ENCODE results near the gene IGSF8. TPM values are rescaled to one million over a fixed set of nuclear protein-coding genes. Genes with fewer than 3 reads are reported as not detected.

Gene IGSF8
- total and polyA plus RNA-seq, 2 of the 8 experiments (the other 6 are each of a cell fraction or from before 2014, with no cell fraction given), result 69.6 to 132 TPM

DNA sequence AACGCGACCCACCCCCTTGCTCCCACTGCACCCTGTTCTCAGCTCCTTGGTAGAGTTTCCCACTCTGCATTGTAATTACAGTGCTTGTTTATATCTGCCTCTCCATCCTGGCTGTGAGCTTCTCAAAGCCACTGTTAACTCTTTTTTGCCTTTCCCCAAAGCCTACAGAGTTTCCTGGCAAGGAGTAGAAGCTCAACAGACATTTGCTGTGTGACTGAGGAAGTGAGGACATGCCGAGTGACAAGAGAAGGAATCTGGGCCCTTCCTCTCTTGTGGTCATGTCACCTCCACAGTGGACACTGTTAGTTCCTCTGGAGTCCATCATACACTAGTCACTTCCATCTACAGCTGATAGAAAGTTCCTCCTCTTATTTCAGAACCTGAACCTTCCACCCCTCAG is 6.1 kb upstream of the IGSF8 start:
- no peak overlapping the region for H3K4me2 ChIP-seq (ENCODE audit: insufficient read depth in 1 of 2, low read depth in 2 of 2, low read length in 2 of 2)
- no peaks in the 10 kb centered on the region for H3K79me2 ChIP-seq (ENCODE audit: control insufficient read depth in 1 of 2, insufficient read depth in 2 of 2, low read length in 2 of 2)
- H2AFZ ChIP-seq (ENCODE audit: low read length), result peak overlapping the region; percentile 65
- FAIRE-seq (no peak), DNase-seq (ENCODE audit: low read depth in 1 of 2, low spot score in 2 of 2) (no peak)
- H3K27ac ChIP-seq (ENCODE audit: low read depth, low read length), result peak overlapping the region; percentile 6; the same call in 1 of the 2 replicates
- H3K9me3 ChIP-seq (ENCODE audit: insufficient read depth in 2 of 2, low read depth in 1 of 2, low read length in 1 of 2), result no peaks in the 10 kb centered on the region
- 72% methylated on average over 3 of the region's 3 CpGs; no CpG with 5 or more reads in 1 of the 2 experiments for WGBS, 2 experiments (ENCODE audit: extremely low coverage in 1 of 2, insufficient coverage in 1 of 2, insufficient read length in 1 of 2, insufficient replicate concordance in 2 of 2, low coverage in 1 of 2, low lambda C conversion rate in 2 of 2, missing lambda C conversion rate in 1 of 2)
- H3K23ac ChIP-seq (ENCODE audit: insufficient read length), result no peak overlapping the region
- H4K20me1 ChIP-seq (replicated peaks in 1 of 2; ENCODE audit: control insufficient read depth in 1 of 2, insufficient read depth in 2 of 2, low read length in 2 of 2), result no peaks in the 10 kb centered on the region
- H2BK20ac ChIP-seq (ENCODE audit: low read length), result peak overlapping the region; percentile 11; the same call in 1 of the 2 replicates
- H3K4ac ChIP-seq (replicated peaks; ENCODE audit: insufficient read length, low read depth, low read length), result no peak overlapping the region
- no peaks in the 10 kb centered on the region for H3K36me3 ChIP-seq (ENCODE audit: control insufficient read depth in 2 of 4, insufficient read depth in 4 of 4, low read length in 3 of 4)
- ChIA-PET POLR2A (ENCODE audit: partially characterized antibody) (interaction anchor here (0.7 to 4.2 kb wide), 9 partner anchors 9 to 144 kb away, joined by 3 to 31 read pairs (median 3); partner anchors contain the start of gene ATP1A2), CTCF (ENCODE audit: partially characterized antibody) (interaction anchor here (1.1 to 7.4 kb wide), 25 partner anchors 9 to 187 kb away, joined by 3 to 256 read pairs (median 8); partner anchors contain the start of genes ATP1A2, CASQ1 and KCNJ9)
- no peak overlapping the region for H2BK15ac ChIP-seq (ENCODE audit: low read length)
- no peak overlapping the region for H2BK120ac ChIP-seq (replicated peaks; ENCODE audit: low read depth, low read length)
- no peak overlapping the region for H4K91ac ChIP-seq (replicated peaks; ENCODE audit: insufficient read length, low read length)
- no peaks in the 10 kb centered on the region for H3K27me3 ChIP-seq (replicated peaks in 1 of 4; ENCODE audit: control insufficient read depth in 3 of 4, extremely low read depth in 1 of 4, insufficient read depth in 3 of 4, low read length in 3 of 4)
- H2AK5ac ChIP-seq (ENCODE audit: low read depth, low read length), result no peak overlapping the region
- H3K4me1 ChIP-seq (replicated peaks in 1 of 4; ENCODE audit: control insufficient read depth in 3 of 4, insufficient read depth in 4 of 4, low read length in 3 of 4), result peaks cover 6 to 22% (median 15%) of the 10 kb centered on the region in 4 experiments
- H3K79me1 ChIP-seq (ENCODE audit: low read depth, low read length), result no peaks in the 10 kb centered on the region
- H2BK5ac ChIP-seq (ENCODE audit: low read depth, low read length), result no peak overlapping the region
- no peak overlapping the region for H4K5ac ChIP-seq (ENCODE audit: insufficient read length, low read depth, low read length)
- no peak overlapping the region for H2BK12ac ChIP-seq (ENCODE audit: low read depth, low read length)
- no peaks in the 10 kb centered on the region for H3K23me2 ChIP-seq (ENCODE audit: low read depth, low read length)
- H3K14ac ChIP-seq (ENCODE audit: insufficient read length), result no peak overlapping the region
- H4K8ac ChIP-seq (ENCODE audit: extremely low read depth, insufficient read depth, low read length), result no peak overlapping the region
- no peak overlapping the region for H3K4me3 ChIP-seq (ENCODE audit: extremely low read depth in 1 of 4, insufficient read depth in 2 of 4, low read depth in 3 of 4, low read length in 4 of 4)
- no peak overlapping the region; a peak in 1 of 7 replicates for H3K9ac ChIP-seq (replicated peaks in 1 of 4; ENCODE audit: extremely low read depth in 1 of 4, low read depth in 3 of 4, low read length in 3 of 4)
- H3K56ac ChIP-seq (replicated peaks; ENCODE audit: insufficient read length, low read depth, low read length), result no peak overlapping the region
- H3K18ac ChIP-seq (ENCODE audit: extremely low read depth, low read length), result peak overlapping the region; percentile 1
- TF ChIP-seq TCF12 (IDR thresholded peaks at IDR 0.05; ENCODE audit: low read depth, low read length), result no peak
- no peak for TF ChIP-seq SP4 (IDR thresholded peaks at IDR 0.05; ENCODE audit: low read length)
- TF ChIP-seq BRCA1 (IDR thresholded peaks at IDR 0.05; ENCODE audit: low read depth, low read length), result no peak
- TF ChIP-seq NRF1 (IDR thresholded peaks at IDR 0.05; ENCODE audit: low read depth, low read length), result no peak
- no peak for TF ChIP-seq ASH2L (IDR thresholded peaks at IDR 0.05; ENCODE audit: low read length)
- no peak for TF ChIP-seq CHD2 (IDR thresholded peaks at IDR 0.05; ENCODE audit: low read length)
- no peak for TF ChIP-seq POLR2A (IDR thresholded peaks at IDR 0.05; ENCODE audit: control extremely low read depth in 1 of 2, low read depth in 2 of 2, low read length in 2 of 2)
- no peak for TF ChIP-seq RFX5 (IDR thresholded peaks at IDR 0.05; ENCODE audit: borderline replicate concordance, low read depth, low read length)
- no peak for TF ChIP-seq KDM1A (IDR thresholded peaks at IDR 0.05; ENCODE audit: borderline replicate concordance, low read length)
- TF ChIP-seq BACH1 (IDR thresholded peaks at IDR 0.05; ENCODE audit: low read length), result no peak
- no peak for TF ChIP-seq PHF8 (conservative IDR thresholded peaks at IDR 0.05; ENCODE audit: low read depth, low read length)
- no peak for TF ChIP-seq CTBP2 (IDR thresholded peaks at IDR 0.05; ENCODE audit: borderline replicate concordance, insufficient read depth, insufficient read length, low read length)
- TF ChIP-seq JUN (IDR thresholded peaks at IDR 0.05; ENCODE audit: low read depth, low read length), result no peak
- no peak for TF ChIP-seq SIX5 (IDR thresholded peaks at IDR 0.05; ENCODE audit: low read depth, low read length)
- no peak for TF ChIP-seq TAF7 (optimal IDR thresholded peaks at IDR 0.05; ENCODE audit: borderline replicate concordance, low read depth, low read length)
- no peak for TF ChIP-seq FOSL1 (IDR thresholded peaks at IDR 0.05; ENCODE audit: insufficient read depth, low read depth, low read length)

Measured in H1 (cell line).